Fibroblast of mammary gland (primary cell): ENCODE results near the gene RBMS3.
A peak's percentile ranks its signal among the peaks of the same experiment; 100 is the strongest.

Experiments used
- DNase-seq: peaks from one replicate; pipeline ENCODE4 v3.0.0-alpha.2; 2010; ENCODE audit warnings: low read depth
- H3K4me3 ChIP-seq: 2 replicates; pipeline ENCODE4 v1.5.1; 2011; ENCODE audit warnings: low read depth, mild to moderate bottlenecking, low read length, moderate library complexity; ENCODE audit not compliant: control insufficient read depth
- CTCF ChIP-seq: conservative IDR thresholded peaks from 2 replicates; pipeline ENCODE4 v1.5.1; 2011; ENCODE audit warnings: low read depth, low read length, inconsistent platforms; ENCODE audit not compliant: control insufficient read depth, insufficient read depth

RBMS3 gene

DNA sequence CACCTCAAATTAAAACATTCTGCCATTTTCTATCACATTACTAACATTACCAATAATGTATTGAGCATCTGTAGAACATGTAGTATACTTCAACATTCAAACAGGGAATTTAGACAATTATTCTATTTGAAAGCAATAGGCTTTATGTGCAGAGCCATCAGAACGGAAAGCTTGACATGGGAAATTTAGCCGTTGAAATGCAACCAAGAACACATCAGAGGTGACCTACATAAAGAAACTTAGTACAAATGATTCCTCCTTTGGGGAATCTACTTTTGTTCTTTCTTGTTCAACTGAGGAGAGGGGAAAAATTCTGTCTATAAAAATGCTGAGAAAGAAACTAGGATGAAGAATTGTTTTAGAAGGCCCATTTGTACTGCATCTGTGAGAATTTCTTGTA, 38.6 kb upstream of the RBMS3 start:
- DNase-seq = no peak
- no peak overlapping the region for H3K4me3 ChIP-seq
- TF ChIP-seq CTCF = no peak

DNA sequence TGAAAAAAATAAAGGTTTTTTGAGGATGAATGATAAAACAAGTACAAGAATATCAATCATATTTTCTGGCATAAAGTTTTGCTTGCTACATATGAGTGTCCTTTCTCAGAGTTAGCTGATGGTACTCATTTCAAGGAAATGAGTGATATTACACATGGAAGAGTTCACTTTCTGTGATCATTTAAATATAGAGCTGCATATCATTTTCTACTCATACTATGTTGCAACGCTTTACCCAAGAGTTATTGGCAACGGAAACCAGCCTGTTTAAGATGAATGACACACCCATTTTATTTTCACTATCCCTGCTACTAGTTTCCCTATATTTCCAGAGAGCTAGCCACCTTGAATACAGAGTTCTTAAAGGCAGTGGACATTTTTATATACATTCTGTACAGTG, 35.4 kb upstream of the RBMS3 start:
- H3K4me3 ChIP-seq = no peak overlapping the region
- no peak for TF ChIP-seq CTCF
- DNase-seq = peak; percentile 34

- no peak for TF ChIP-seq CTCF
- H3K4me3 ChIP-seq = no peak overlapping the region
- DNase-seq = no peak
Measured at GRCh38 chr3:29247088-29247745, 33.7 kb upstream of the RBMS3 start.

DNA sequence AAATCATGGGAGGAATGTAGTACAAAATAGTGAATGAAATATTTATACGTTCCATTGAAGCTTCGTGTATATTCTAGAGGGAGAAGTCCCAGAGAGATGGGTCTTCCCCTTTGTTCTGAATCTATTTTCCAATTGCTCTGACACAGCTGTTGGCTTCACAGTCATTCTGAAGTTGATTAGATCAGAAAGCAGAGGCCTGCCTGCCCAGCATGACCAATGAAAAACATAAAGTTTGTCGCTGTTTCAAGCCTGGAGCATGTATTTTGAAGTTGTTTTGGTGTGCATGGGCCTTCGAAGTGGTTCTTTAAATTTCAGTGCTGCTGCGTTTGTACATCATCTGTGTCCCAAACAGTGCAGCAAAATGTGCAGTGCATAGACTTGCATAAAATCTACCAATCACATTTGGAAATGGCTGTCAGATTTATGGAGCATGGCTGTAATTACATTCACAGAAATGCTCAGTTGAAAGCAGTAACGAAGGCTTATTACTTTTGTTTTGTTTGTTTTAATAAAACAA, 31.0 kb upstream of the RBMS3 start:
- no peak for TF ChIP-seq CTCF
- DNase-seq = no peak
- no peak overlapping the region for H3K4me3 ChIP-seq

DNA sequence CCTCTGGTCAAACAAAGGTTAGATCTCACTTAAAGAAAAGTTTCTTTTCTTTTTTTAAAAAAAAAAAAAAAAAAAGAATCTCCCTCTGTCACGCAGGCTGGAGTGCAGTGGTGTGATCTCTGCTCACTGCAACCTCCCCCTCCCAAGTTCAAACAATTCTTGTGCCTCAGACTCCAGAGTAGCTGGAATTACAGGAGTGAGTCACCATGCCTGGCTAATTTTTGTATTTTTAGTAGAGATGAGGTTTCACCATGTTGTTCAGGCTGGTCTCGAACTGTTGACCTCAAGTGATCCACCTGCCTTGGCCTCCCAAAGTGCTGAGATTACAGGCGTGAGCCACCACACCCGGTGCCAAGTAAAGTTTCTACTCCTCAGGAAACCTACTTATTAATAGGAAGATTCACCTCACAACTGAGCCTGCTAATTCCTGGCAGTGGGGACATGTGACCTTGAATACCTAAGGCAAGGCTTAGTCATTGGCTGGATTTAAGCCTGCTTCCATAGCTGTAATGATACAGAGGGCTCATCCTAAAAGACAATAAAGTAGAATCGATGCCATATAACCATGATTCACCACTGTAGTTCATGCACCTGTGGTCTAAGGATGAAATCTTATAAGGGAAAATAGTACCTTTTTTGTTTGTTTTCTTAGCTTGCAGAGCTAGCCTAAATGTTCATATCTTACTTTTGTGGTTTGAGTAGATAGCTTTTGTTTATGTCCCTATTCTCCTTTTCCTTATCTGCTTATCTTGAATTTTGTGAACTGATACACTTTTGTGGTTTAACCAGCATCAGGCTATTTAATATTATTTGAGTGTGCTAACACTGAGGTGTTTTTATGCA, 24.8 kb upstream of the RBMS3 start:
- DNase-seq = peak; percentile 45
- no peak overlapping the region for H3K4me3 ChIP-seq
- TF ChIP-seq CTCF = no peak

GRCh38 chr3:29258161-29258560, 22.7 kb upstream of the RBMS3 start:
- TF ChIP-seq CTCF = no peak
- no peak overlapping the region for H3K4me3 ChIP-seq
- no peak for DNase-seq
